H1 (cell line): ENCODE results near the gene MYL6B. TPM values are rescaled to one million over a fixed set of nuclear protein-coding genes. Genes with fewer than 3 reads are reported as not detected.

Source experiments
- ATF3 ChIP-seq: IDR thresholded peaks from 2 replicates; pipeline ENCODE4 v1.6.1; 2011; ENCODE audit warnings: low read depth, mild to moderate bottlenecking, low read length; ENCODE audit not compliant: insufficient read depth
- BCL11A ChIP-seq, 2 experiments: IDR thresholded peaks; one replicate each; pipeline ENCODE4 v1.6.1; 2011; ENCODE audit warnings: low read depth in 2 of 2, low read length in 2 of 2, mild to moderate bottlenecking in 2 of 2
- CBX8 ChIP-seq: fragments of 300-800, 300-1000 bp; sonication (generic); IDR thresholded peaks from 2 replicates; pipeline ENCODE4 v1.7.1; 2016; ENCODE audit warnings: low read depth, low read length, borderline replicate concordance
- CHD2 ChIP-seq: IDR thresholded peaks from 2 replicates; pipeline ENCODE4 v1.6.1; 2012; ENCODE audit warnings: low read length, improper control_type of control experiment
- CTBP2 ChIP-seq: IDR thresholded peaks from 2 replicates; pipeline ENCODE4 v1.7.0; 2011; ENCODE audit warnings: borderline replicate concordance, mild to moderate bottlenecking, moderate library complexity, mixed read lengths, low read length; ENCODE audit not compliant: insufficient read depth, insufficient read length
- EP300 ChIP-seq, 2 experiments: IDR thresholded peaks; 1 replicate in 1 of 2; 2 replicates in 1 of 2; pipeline ENCODE4 v1.6.1; 2011 to 2012; ENCODE audit warnings: low read depth in 2 of 2, low read length in 2 of 2, mild to moderate bottlenecking in 2 of 2, borderline replicate concordance in 1 of 2, inconsistent platforms in 1 of 2, moderate library complexity in 1 of 2
- EZH2 ChIP-seq: fragments of 200-600 bp; sonication (generic); IDR thresholded peaks from 2 replicates; pipeline ENCODE4 v1.7.1; 2012; ENCODE audit warnings: low read depth, mild to moderate bottlenecking, moderate library complexity, low read length, inconsistent platforms; ENCODE audit not compliant: severe bottlenecking
- GTF2F1 ChIP-seq: IDR thresholded peaks from 2 replicates; pipeline ENCODE4 v1.6.1; 2012; ENCODE audit warnings: low read depth, low read length, improper control_type of control experiment, borderline replicate concordance
- HDAC2 ChIP-seq, 2 experiments: fragments of 300-600 bp in 1 of 2; sonication (generic) in 1 of 2; IDR thresholded peaks; 2 replicates each; pipeline ENCODE4 v1.6.1; 2011 to 2012; ENCODE audit warnings: low read depth in 2 of 2, low read length in 2 of 2, mild to moderate bottlenecking in 2 of 2, moderate library complexity in 2 of 2, borderline replicate concordance in 1 of 2, inconsistent platforms in 1 of 2
- JUN ChIP-seq: IDR thresholded peaks from 2 replicates; pipeline ENCODE4 v1.6.1; 2011; ENCODE audit warnings: low read depth, mild to moderate bottlenecking, improper control_type of control experiment, low read length
- KDM4A ChIP-seq: IDR thresholded peaks from one replicate; pipeline ENCODE4 v1.7.1; 2012; ENCODE audit warnings: low read depth, mild to moderate bottlenecking, moderate library complexity, low read length, inconsistent platforms; ENCODE audit not compliant: severe bottlenecking
- MAX ChIP-seq: IDR thresholded peaks from 2 replicates; pipeline ENCODE4 v1.6.1; 2012; ENCODE audit warnings: inconsistent platforms
- PHF8 ChIP-seq: fragments of 200-600 bp; sonication (generic); conservative IDR thresholded peaks from 2 replicates; pipeline ENCODE4 v1.7.1; 2012; ENCODE audit warnings: low read depth, mild to moderate bottlenecking, inconsistent platforms, low read length, moderate library complexity
- POU5F1 ChIP-seq: IDR thresholded peaks from 2 replicates; pipeline ENCODE4 v1.6.1; 2011; ENCODE audit warnings: low read depth, mild to moderate bottlenecking, low read length, moderate library complexity
- RFX5 ChIP-seq: IDR thresholded peaks from 2 replicates; pipeline ENCODE4 v1.6.1; 2011; ENCODE audit warnings: low read depth, low read length, improper control_type of control experiment, borderline replicate concordance
- SP1 ChIP-seq: IDR thresholded peaks from 2 replicates; pipeline ENCODE4 v1.6.1; 2011; ENCODE audit warnings: low read depth, low read length
- SP4 ChIP-seq: IDR thresholded peaks from 2 replicates; pipeline ENCODE4 v1.6.1; 2012; ENCODE audit warnings: low read length, inconsistent platforms
- TAF1 ChIP-seq: IDR thresholded peaks from 2 replicates; pipeline ENCODE4 v1.6.1; 2011; ENCODE audit warnings: mild to moderate bottlenecking, low read depth, low read length
- TBP ChIP-seq: IDR thresholded peaks from 2 replicates; pipeline ENCODE4 v1.6.1; 2011; ENCODE audit warnings: low read depth, low read length, improper control_type of control experiment
- TEAD4 ChIP-seq: IDR thresholded peaks from 2 replicates; pipeline ENCODE4 v1.6.1; 2012; ENCODE audit warnings: low read depth, low read length, inconsistent platforms, mixed read lengths
- USF2 ChIP-seq: IDR thresholded peaks from 2 replicates; pipeline ENCODE4 v1.6.1; 2011; ENCODE audit warnings: low read length, improper control_type of control experiment
- YY1 ChIP-seq: IDR thresholded peaks from 2 replicates; pipeline ENCODE4 v1.6.1; 2011; ENCODE audit warnings: low read depth, mild to moderate bottlenecking, low read length
- polyA plus RNA-seq, 7 experiments: library from polyadenylated mRNA; depleted of rRNA in 3 of 7; stranded (reverse) in 5 of 7; unstranded in 2 of 7; fragments of >200 nt in 5 of 7; fragments of 200-250 nt in 2 of 7; gene quantifications; 1 replicate in 5 of 7; 2 replicates in 1 of 7; 4 replicates in 1 of 7; pipeline versions ENCODE4 v1.2.1 to v1.2.3, GENCODE V29; 2011 to 2013; ENCODE audit warnings: missing spikeins in 2 of 7, mixed read lengths in 2 of 7
- total RNA-seq: library from RNA; stranded (reverse); fragmentation: NEBNext Ultra II Directional; extraction: Animal tissue kit (Norgen Biotek cat#: 25700); gene quantifications from 2 replicates; pipeline ENCODE4 v1.2.1, GENCODE V29; 2021

Gene MYL6B
- total and polyA plus RNA-seq, 2 of the 8 experiments (the other 6 are each of a cell fraction or from before 2014, with no cell fraction given), result 163 to 202 TPM

GRCh38 chr12:56116267-56117081 is 35.9 kb upstream of the MYL6B start, which contains the start of gene RPL41 (continued):
- no peak for TF ChIP-seq EZH2
- TF ChIP-seq CBX8, result no peak
- peak; percentile 78 for TF ChIP-seq SP1
- TF ChIP-seq SP4, result peak; percentile 61; the same call in 1 of the 2 replicates
- TF ChIP-seq USF2, result no peak
- peak; percentile 73 for TF ChIP-seq MAX
- peak; percentile 98 for TF ChIP-seq TBP
- TF ChIP-seq TEAD4, result no peak
- TF ChIP-seq PHF8, result peak; percentile 96
- TF ChIP-seq ATF3, result no peak
- TF ChIP-seq CHD2, result peak; percentile 65
- TF ChIP-seq KDM4A, result no peak
- peak; percentile 90 for TF ChIP-seq YY1
- TF ChIP-seq RFX5, result no peak
- TF ChIP-seq GTF2F1, result peak; percentile 93
- TF ChIP-seq POU5F1, result no peak
- no peak for TF ChIP-seq BCL11A (IDR thresholded peaks at IDR 0.05; ENCODE audit: low read depth in 2 of 2, low read length in 2 of 2)
- no peak for TF ChIP-seq JUN
- no peak for TF ChIP-seq EP300 (IDR thresholded peaks at IDR 0.05; ENCODE audit: borderline replicate concordance in 1 of 2, low read depth in 2 of 2, low read length in 2 of 2)
- peak; percentile 99 for TF ChIP-seq TAF1
- TF ChIP-seq CTBP2, result no peak
- TF ChIP-seq HDAC2 (IDR thresholded peaks at IDR 0.05; ENCODE audit: borderline replicate concordance in 1 of 2, low read depth in 2 of 2, low read length in 2 of 2), result no peak
